Smooth muscle cell (in vitro differentiated cells): Measurements from ENCODE around the gene ALDH1A3. TPM values are rescaled to one million over a fixed set of nuclear protein-coding genes. Genes with fewer than 3 reads are reported as not detected.

Experiments
- DNase-seq: peaks from one replicate; lab custom pipeline; 2025; ENCODE audit not compliant: unreplicated experiment; lab: John Stamatoyannopoulos, UW
- H2AFZ ChIP-seq: fragments of 200-600 bp; sonication (generic); 2 replicates; pipeline ENCODE4 v1.6.0; 2016; ENCODE audit warnings: antibody characterized with exemption, low read depth, mild to moderate bottlenecking
- H3F3A ChIP-seq: fragments of 200-600 bp; sonication (generic); 2 replicates; pipeline ENCODE4 v1.6.0; 2017; ENCODE audit warnings: antibody characterized with exemption, low read depth
- H3K27ac ChIP-seq: fragments of 200-600 bp; sonication (generic); 2 replicates; pipeline ENCODE4 v1.5.1; 2016; ENCODE audit warnings: low read depth, mild to moderate bottlenecking
- H3K27me3 ChIP-seq: fragments of 200-600 bp; sonication (generic); 2 replicates; pipeline ENCODE4 v1.6.1; 2016; ENCODE audit warnings: low read depth, mild to moderate bottlenecking
- H3K36me3 ChIP-seq: fragments of 200-600 bp; sonication (generic); 2 replicates; pipeline ENCODE4 v1.5.1; 2016; ENCODE audit warnings: low read depth
- H3K4me1 ChIP-seq: fragments of 200-600 bp; sonication (generic); 2 replicates; pipeline ENCODE4 v1.5.1; 2016; ENCODE audit warnings: low read depth
- H3K4me2 ChIP-seq: fragments of 200-600 bp; sonication (generic); 2 replicates; pipeline ENCODE4 v1.6.0; 2016; ENCODE audit warnings: mild to moderate bottlenecking
- H3K4me3 ChIP-seq: fragments of 200-600 bp; sonication (generic); 2 replicates; pipeline ENCODE4 v1.5.1; 2016; ENCODE audit warnings: mild to moderate bottlenecking
- H3K79me2 ChIP-seq: fragments of 200-600 bp; sonication (generic); 2 replicates; pipeline ENCODE4 v1.6.0; 2016; ENCODE audit warnings: low read depth, mild to moderate bottlenecking
- H3K9ac ChIP-seq: fragments of 200-600 bp; sonication (generic); 2 replicates; pipeline ENCODE4 v1.6.0; 2016; ENCODE audit warnings: low read depth
- H3K9me3 ChIP-seq: fragments of 200-600 bp; sonication (generic); replicated peaks from 2 replicates; pipeline ENCODE4 v1.5.1; 2016; ENCODE audit warnings: low read depth
- H4K20me1 ChIP-seq: fragments of 200-600 bp; sonication (generic); 2 replicates; pipeline ENCODE4 v1.6.0; 2016; ENCODE audit warnings: low read depth
- WGBS: methylation state at CpG from one replicate; pipeline ENCODE4 v1.1.7; 2016; ENCODE audit warnings: low lambda C conversion rate; 5-methylcytosine and 5-hydroxymethylcytosine counted together
- polyA plus RNA-seq: library from polyadenylated mRNA; unstranded; fragments of >200 nt; fragmentation: Nextera tagmentation; extraction: Ambion mirVana; gene quantifications from 2 replicates; pipeline ENCODE4 v1.2.1, GENCODE V29; 2016
- total RNA-seq: library from RNA; depleted of rRNA; stranded (reverse); fragments of >200 nt; gene quantifications from 2 replicates; pipeline ENCODE4 v1.2.3, GENCODE V29; 2014
- TF ChIP-seq, protein P1 (sequence below): fragments of 200-600 bp; sonication (generic); IDR thresholded peaks from 2 replicates; pipeline ENCODE4 v1.5.1; 2017; ENCODE audit warnings: borderline replicate concordance, mild to moderate bottlenecking, antibody characterized with exemption; ENCODE audit not compliant: insufficient read depth, poor library complexity, severe bottlenecking

ALDH1A3 gene
- total and polyA plus RNA-seq, 2 experiments from 2014 or later: 1.3 to 1.6 TPM

DNA sequence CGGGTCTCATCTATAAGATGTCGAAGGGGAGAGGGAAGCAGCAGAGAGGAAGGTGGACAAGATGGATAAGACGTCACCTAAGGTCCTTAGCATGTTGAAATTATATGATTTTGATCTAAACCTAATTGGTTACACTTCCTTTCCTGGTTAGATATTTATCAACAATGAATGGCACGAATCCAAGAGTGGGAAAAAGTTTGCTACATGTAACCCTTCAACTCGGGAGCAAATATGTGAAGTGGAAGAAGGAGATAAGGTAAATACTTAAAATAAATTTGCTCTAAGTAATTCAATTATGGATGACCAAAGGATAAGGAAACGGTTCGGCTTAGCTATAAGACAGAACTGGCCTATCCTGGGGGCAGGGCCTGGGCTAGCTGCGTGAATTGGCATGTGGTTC, 5.5 kb downstream of the ALDH1A3 start:
- Histone ChIP-seq H3K27ac (no peak overlapping the region), H4K20me1 (no peaks in the 10 kb centered on the region), H3K27me3 (peaks cover 56% of the 10 kb centered on the region), H3K79me2 (no peaks in the 10 kb centered on the region), H3K9ac (no peak overlapping the region), H3K9me3 (no peaks in the 10 kb centered on the region), H3K4me2 (no peak overlapping the region), H3K36me3 (no peaks in the 10 kb centered on the region), H3K4me1 (no peaks in the 10 kb centered on the region), H3F3A (no peaks in the 10 kb centered on the region), H3K4me3 (no peak overlapping the region), H2AFZ (no peak overlapping the region)
- 90% methylated on average over 8 of the region's 8 CpGs for WGBS
- TF ChIP-seq, protein P1, sequence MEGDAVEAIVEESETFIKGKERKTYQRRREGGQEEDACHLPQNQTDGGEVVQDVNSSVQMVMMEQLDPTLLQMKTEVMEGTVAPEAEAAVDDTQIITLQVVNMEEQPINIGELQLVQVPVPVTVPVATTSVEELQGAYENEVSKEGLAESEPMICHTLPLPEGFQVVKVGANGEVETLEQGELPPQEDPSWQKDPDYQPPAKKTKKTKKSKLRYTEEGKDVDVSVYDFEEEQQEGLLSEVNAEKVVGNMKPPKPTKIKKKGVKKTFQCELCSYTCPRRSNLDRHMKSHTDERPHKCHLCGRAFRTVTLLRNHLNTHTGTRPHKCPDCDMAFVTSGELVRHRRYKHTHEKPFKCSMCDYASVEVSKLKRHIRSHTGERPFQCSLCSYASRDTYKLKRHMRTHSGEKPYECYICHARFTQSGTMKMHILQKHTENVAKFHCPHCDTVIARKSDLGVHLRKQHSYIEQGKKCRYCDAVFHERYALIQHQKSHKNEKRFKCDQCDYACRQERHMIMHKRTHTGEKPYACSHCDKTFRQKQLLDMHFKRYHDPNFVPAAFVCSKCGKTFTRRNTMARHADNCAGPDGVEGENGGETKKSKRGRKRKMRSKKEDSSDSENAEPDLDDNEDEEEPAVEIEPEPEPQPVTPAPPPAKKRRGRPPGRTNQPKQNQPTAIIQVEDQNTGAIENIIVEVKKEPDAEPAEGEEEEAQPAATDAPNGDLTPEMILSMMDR: no peak
- no peak for DNase-seq

DNA sequence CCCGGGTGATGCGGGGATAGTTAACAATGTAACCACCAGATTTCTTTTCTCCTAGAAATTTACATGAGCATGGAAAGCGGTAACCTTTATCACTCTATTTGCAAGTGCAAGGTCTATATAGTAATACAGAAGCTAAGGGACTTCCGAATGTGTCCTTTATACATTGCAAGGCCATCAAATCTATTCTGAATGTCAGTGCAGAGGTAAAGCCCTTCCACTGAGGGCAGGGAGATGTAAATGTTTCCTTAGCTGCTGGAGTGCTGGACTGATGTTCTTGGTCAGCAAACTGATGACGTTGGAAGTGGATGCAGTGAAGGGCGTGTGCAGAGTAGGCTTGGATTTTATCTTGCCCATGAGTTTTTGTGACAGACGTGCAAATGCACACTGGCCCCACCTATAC, 6.2 kb downstream of the ALDH1A3 start:
- H2AFZ ChIP-seq: no peak overlapping the region
- H3F3A ChIP-seq: no peaks in the 10 kb centered on the region
- no peak overlapping the region for H3K9ac ChIP-seq
- no peak overlapping the region for H3K27ac ChIP-seq
- H4K20me1 ChIP-seq: no peaks in the 10 kb centered on the region
- H3K4me3 ChIP-seq: no peak overlapping the region
- WGBS: 87% methylated on average over 7 of the region's 7 CpGs
- no peaks in the 10 kb centered on the region for H3K9me3 ChIP-seq
- H3K27me3 ChIP-seq: peaks cover 49% of the 10 kb centered on the region
- H3K4me2 ChIP-seq: no peak overlapping the region
- no peaks in the 10 kb centered on the region for H3K4me1 ChIP-seq
- H3K36me3 ChIP-seq: no peaks in the 10 kb centered on the region
- no peak for DNase-seq
- TF ChIP-seq, protein P1: no peak
- H3K79me2 ChIP-seq: no peaks in the 10 kb centered on the region

DNA sequence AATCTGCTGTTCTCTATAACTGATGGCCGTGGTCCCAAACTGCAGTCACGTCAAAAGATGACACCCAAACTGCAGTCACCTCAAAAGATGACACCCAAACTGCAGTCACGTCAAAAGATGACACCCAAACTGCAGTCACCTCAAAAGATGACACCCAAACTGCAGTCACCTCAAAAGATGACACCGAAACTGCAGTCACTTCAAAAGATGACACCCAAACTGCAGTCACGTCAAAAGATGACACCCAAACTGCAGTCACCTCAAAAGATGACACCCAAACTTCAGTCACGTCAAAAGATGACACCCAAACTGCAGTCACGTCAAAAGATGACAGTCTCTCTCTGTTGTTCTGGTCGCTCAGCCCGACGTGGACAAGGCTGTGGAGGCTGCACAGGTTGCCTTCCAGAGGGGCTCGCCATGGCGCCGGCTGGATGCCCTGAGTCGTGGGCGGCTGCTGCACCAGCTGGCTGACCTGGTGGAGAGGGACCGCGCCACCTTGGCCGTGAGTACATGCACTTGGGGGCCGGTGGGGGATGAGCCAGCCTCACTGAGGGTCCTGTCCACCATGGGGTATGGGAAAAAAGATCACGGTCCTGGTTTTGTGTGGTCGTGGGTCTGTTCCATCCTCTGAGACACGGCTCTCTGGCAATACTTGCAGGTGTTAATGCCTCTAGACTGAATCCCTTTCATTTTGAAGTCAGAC, 7.7 kb downstream of the ALDH1A3 start:
- Histone ChIP-seq H3K27me3 (peaks cover 33% of the 10 kb centered on the region), H3F3A (no peaks in the 10 kb centered on the region), H3K9ac (no peak overlapping the region), H3K36me3 (no peaks in the 10 kb centered on the region), H4K20me1 (no peaks in the 10 kb centered on the region), H3K27ac (no peak overlapping the region), H3K4me1 (no peaks in the 10 kb centered on the region), H3K4me3 (no peak overlapping the region), H3K79me2 (no peaks in the 10 kb centered on the region), H3K4me2 (no peak overlapping the region), H2AFZ (no peak overlapping the region), H3K9me3 (no peaks in the 10 kb centered on the region)
- WGBS: 93% methylated on average over 22 of the region's 22 CpGs
- DNase-seq: no peak
- TF ChIP-seq, protein P1: no peak
